Stimulated activated CD4-positive, alpha-beta T cell treated with anti-CD3 and anti-CD28 coated beads, Interleukin-1b, Interleukin-23, amount 100 ng/mL, for 1 hour (primary cell): ENCODE measurements around the gene TMPRSS4.

Source experiments
- DNase-seq, 2 donors: peaks; one replicate each; pipeline ENCODE4 v3.0.0-alpha.2; 2020; ENCODE audit warnings: low read depth in 2 of 2

Gene TMPRSS4

DNA sequence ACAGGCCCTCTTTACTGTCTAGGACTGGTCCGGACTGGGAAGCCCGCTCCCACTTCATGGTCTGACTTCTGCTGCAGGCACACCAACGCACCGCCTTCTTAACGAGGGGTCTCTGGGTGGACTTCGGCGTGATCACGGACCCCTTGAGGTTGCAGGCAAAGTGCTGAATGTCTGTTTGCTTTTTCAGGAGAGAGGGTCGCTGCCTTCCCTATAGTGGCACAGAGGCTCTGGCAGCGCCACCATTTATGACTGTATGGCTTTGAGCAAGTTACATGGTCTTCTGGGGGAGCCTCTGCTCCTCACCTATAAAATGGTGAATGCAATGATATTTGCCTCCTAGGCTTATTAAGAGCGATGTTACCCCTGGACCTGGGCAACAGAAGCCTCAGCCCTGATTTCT is 77.1 kb downstream of the TMPRSS4 start:
- DNase-seq = no peak

DNA sequence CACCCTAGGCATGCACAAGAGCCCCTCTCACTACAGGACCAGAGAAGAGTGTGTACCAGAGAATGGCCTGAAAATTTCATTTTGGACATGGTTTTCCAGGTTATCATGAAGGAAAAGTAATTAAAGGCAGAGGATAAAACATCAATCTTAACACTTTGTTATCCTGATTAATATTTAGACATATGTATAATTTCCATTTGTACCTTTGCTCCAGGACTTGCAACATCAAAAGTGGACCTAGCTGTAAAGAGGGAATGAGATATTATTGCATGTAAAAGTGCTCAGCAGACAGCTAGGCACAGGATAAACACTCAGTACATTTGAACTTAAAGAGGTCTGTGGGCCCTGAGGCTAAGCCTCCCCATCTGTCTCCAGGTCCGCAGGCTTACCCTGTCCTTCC is 77.8 kb downstream of the TMPRSS4 start:
- DNase-seq = no peak

DNA sequence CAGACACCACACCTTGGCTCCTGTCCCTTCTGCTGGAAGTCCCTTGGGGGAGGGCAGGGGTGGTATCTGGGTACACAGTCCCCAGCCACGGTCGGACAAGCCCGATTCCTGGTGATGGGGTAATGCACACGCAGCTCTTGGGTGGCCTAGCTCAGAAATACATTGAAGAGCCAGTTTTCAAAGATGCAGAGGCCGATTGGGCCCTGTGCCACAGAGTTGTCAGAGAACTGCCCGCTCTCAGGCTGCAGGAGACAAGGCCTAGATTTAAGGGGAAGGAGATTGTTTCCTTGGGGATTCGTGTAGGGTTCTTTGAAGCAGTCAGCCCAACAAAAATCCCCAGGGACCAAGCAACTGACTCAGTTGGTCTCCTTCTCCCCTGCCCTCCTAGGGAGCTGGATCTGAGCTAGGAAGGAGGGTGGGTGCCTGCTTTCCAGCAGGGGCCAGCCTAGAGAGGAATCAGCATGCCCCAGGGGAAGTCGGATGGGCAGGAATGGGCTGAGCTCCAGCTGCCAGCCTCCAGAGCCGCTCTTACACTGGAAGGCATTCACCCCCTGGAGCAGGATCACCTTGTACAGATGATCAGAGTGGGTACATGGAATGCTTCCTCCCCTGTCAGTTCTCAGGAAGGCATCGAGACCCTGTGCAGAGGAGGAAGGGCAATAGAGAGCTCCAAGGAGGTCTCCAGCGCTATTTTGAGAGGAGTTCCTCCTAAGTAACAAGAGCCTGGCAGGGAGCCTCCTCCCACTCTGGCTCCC is 79.1 kb downstream of the TMPRSS4 start:
- no peak for DNase-seq

GRCh38 chr11:118156531-118157185 is 79.8 kb downstream of the TMPRSS4 start:
- no peak for DNase-seq

DNA sequence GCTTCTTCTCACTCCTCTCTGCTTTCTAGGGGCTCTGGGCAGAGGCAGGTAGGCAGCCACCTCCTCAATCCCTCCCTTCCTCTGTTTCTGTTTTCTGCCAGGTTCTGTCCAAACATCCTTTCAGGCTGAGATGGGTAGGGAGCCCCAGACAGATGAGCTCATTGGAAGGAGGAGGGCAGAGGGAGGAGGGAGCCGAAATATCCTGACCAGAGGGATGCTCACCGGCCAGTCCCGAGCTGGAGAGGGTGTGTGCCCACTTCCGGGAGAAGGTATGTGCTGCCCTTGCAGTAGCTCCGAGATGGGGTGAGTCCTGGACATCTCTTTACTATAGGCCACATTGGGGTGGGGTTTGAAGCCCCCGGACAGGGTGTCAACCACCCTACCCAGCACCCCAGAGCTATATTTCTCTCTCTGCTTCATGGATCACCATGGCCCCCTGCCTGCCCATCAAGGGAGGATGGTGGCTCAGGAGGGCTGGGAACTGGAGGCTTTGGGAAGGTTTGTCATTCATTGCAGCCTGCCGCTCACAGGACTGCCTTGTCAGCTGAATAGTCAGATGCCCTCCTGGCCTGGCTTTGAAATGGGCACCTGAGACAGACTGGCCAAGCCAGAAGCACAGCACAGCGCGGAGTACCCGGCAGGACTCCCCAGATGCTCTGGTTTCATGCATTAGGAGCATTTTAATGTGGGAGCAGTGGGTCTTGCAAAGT is 80.5 kb downstream of the TMPRSS4 start:
- no peak for DNase-seq

- no peak for DNase-seq
Measured at GRCh38 chr11:118161786-118162185, 84.9 kb downstream of the TMPRSS4 start.

DNA sequence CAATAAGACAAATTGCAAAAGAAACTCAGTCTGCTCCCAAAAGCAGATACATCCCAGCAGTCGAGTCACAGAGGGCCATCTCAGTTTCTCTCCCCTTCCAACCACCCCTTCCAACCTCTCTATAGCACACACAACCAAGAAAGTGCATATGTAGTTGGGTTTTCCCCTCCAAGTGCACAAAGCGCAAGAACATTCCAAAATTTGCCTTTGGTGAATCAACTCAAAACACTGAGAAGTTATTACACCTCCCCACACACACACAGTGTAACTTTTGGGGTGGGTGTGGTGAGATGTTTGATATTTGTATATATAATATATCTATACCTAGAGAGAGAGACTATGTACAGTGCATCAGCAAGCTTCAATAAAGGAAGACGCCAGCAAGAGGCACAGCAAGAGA is 86.0 kb downstream of the TMPRSS4 start:
- no peak for DNase-seq

- no peak for DNase-seq
Measured at GRCh38 chr11:118163494-118163893, 86.6 kb downstream of the TMPRSS4 start.

DNA sequence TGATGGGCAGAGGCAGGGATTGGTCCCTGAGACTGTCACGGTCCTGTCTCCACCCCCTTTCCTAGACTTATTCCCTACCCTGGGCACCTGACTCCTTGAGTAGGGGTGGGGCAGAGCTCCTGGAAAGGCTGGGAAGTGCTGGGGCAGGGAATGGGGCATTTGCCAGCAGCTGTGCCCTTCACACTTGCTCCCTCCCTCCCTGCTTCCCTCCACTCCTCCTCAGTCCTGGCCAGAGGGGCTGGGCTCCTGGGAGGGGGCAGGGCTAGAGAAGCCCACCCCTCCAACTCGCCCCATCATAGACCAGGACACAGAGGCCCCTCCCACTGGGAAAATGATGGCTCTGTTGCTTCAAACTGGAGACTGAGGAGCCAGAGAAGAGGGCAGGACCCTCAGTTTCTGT is 88.0 kb downstream of the TMPRSS4 start:
- no peak for DNase-seq

DNA sequence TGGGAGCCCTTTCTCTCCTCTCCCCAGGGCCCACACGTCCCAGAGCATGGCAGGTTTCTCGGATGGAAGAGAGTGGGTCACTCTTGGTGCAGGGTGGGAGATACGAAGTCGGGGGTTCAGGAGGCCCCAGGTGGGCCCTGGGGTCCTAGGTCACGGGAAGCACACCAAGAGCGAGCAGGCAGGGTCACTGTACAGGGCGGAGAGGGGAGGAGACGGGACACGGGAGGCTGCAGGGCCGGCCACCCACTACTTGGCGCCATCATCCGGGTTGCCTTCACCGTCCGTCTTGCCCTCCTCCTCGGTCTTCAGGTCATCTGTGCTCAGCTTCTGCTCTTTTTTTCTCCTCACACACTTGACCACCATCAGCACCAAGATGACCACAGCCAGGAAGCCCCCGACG is 89.8 kb downstream of the TMPRSS4 start:
- no peak for DNase-seq

DNA sequence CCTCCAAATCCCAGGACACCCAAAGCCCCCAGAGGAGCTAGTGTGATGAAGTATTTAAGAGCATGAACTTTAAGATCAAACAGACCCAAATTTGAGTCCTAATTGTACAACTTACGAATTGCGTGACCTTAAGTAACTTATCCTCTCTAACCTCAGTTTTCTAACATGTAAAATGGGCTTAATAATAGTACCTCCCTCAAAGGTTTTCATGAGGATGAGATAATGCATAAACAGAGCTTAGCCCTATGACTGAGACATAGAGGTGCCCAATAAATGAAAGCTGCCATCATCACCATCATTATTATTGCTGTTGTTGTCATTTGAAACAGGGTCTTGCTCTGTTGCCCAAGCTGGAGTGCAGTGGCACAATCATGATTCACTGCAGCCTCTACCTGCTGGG is 90.4 kb downstream of the TMPRSS4 start:
- DNase-seq = no peak

DNA sequence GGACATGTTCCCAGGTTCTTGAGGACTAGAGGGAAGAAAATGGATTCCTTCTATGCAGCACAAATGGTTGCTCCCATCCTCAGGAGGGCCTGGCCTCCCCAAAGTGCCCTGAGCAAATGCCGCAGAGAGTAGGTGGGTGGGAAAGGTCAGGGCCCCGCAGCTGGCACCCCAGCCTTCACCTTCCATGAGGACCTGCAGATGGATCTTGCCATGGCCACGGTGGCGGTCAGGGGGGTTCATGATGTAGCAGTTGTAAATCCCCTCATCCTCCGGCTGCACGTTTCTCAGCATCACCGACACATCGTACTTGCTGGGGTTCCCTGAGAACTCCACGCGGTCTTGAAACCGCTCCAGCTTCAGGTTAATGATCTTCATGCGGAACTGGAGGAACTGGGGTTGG is 91.0 kb downstream of the TMPRSS4 start:
- DNase-seq = no peak

DNA sequence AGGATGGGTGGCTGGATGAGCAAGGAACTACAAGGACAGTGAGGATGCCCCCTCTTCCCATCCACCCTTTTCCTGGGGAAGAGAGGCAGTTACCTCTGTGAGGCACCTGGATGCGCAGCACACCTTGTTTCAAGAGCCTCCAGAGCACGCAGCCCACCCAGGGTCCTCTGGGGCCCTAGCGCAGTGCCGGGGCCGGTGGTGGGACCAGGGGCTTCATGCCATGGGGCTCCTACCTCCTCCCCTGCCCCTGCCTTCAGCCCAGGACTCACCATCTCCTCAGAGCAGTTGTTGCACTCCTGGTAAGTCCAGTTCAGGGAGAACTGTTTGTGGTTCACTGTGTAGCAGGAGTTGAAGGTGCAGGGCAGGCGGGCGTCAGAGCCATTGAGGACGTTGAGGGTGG is 91.4 kb downstream of the TMPRSS4 start:
- DNase-seq = no peak

DNA sequence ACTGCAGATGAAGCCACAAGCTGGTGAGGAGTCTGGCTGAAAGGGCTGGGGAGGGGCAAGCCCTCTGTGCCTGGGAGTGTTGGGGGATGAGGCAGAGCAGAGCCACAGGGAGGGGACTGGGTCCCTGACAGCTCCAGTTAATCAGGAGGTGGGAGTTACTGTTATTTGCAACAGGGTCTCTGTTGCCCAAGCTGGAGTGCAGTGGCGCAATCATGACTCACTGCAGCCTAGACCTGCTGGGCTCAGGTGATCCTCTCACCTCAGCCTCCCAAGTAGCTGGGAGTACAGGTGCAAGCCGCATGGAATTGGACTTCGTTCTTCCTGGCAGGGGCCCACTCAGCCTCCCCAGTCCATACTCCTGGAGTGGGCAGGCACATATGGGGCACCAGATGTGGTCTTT is 91.9 kb downstream of the TMPRSS4 start:
- DNase-seq = no peak

GRCh38 chr11:118169300-118170140 is 92.6 kb downstream of the TMPRSS4 start:
- no peak for DNase-seq

GRCh38 chr11:118170231-118170630 is 93.4 kb downstream of the TMPRSS4 start:
- DNase-seq = no peak

- no peak for DNase-seq
Measured at GRCh38 chr11:118170882-118171268, 94.0 kb downstream of the TMPRSS4 start.
